Trophoblast cell (in vitro differentiated cells and primary cell): ENCODE results near the gene PRR14.
A peak's percentile ranks its signal among the peaks of the same experiment; 100 is the strongest.
"Not testable (repeated sequence)": the region's sequence is repeated elsewhere in the genome, so short reads cannot be mapped to it uniquely, and the experiment has no call there.

Source experiments
- DNase-seq, 2 donors: peaks; one replicate each; pipeline ENCODE4 v3.0.0-alpha.2; 2016
- H2AFZ ChIP-seq: 2 replicates; pipeline ENCODE4 v1.6.1; 2013; ENCODE audit warnings: low read length, moderate library complexity, mild to moderate bottlenecking; ENCODE audit not compliant: insufficient read depth, poor library complexity
- H2AK5ac ChIP-seq: 2 replicates; pipeline ENCODE4 v1.6.1; 2013; ENCODE audit warnings: mild to moderate bottlenecking, low read length
- H2BK120ac ChIP-seq: 2 replicates; pipeline ENCODE4 v1.6.1; 2013; ENCODE audit warnings: low read length, mild to moderate bottlenecking, moderate library complexity; ENCODE audit not compliant: insufficient read depth, poor library complexity
- H2BK12ac ChIP-seq: 2 replicates; pipeline ENCODE4 v1.6.1; 2013; ENCODE audit warnings: mild to moderate bottlenecking, low read length, moderate library complexity
- H2BK5ac ChIP-seq: 2 replicates; pipeline ENCODE4 v1.6.1; 2013; ENCODE audit warnings: low read length, low read depth, moderate library complexity, mild to moderate bottlenecking; ENCODE audit not compliant: poor library complexity
- H3K14ac ChIP-seq: 2 replicates; pipeline ENCODE4 v1.6.1; 2013; ENCODE audit warnings: mild to moderate bottlenecking, low read length
- H3K18ac ChIP-seq: 2 replicates; pipeline ENCODE4 v1.6.1; 2013; ENCODE audit warnings: mild to moderate bottlenecking, low read length
- H3K23ac ChIP-seq: 2 replicates; pipeline ENCODE4 v1.6.1; 2013; ENCODE audit warnings: low read length
- H3K27ac ChIP-seq: 2 replicates; pipeline ENCODE4 v1.5.1; 2013; ENCODE audit warnings: low read depth, mild to moderate bottlenecking, inconsistent platforms, low read length, moderate library complexity
- H3K27me3 ChIP-seq: 2 replicates; pipeline ENCODE4 v1.6.1; 2013; ENCODE audit warnings: inconsistent platforms, mild to moderate bottlenecking, low read length, moderate library complexity; ENCODE audit not compliant: insufficient read depth
- H3K36me3 ChIP-seq, 2 experiments: 1 replicate in 1 of 2; 2 replicates in 1 of 2; pipeline ENCODE4 v1.6.1; 2013; ENCODE audit warnings: low read length in 2 of 2, mild to moderate bottlenecking in 2 of 2, moderate library complexity in 1 of 2; ENCODE audit not compliant: insufficient read depth in 2 of 2, control insufficient read depth in 1 of 2
- H3K4ac ChIP-seq: 2 replicates; pipeline ENCODE4 v1.6.1; 2013; ENCODE audit warnings: low read depth, mild to moderate bottlenecking, low read length, moderate library complexity
- H3K4me1 ChIP-seq, 2 experiments: 1 replicate in 1 of 2; 2 replicates in 1 of 2; pipeline ENCODE4 v1.6.1; 2013; ENCODE audit warnings: low read length in 2 of 2, mild to moderate bottlenecking in 2 of 2, moderate library complexity in 1 of 2; ENCODE audit not compliant: insufficient read depth in 2 of 2, control insufficient read depth in 1 of 2
- H3K4me2 ChIP-seq: 2 replicates; pipeline ENCODE4 v1.6.1; 2013; ENCODE audit warnings: inconsistent platforms, mild to moderate bottlenecking, low read length, moderate library complexity
- H3K4me3 ChIP-seq: 2 replicates; pipeline ENCODE4 v1.5.1; 2013; ENCODE audit warnings: mild to moderate bottlenecking, low read depth, low read length, inconsistent platforms
- H3K79me1 ChIP-seq: one replicate; pipeline ENCODE4 v1.6.1; 2013; ENCODE audit warnings: low read length
- H3K79me2 ChIP-seq: 2 replicates; pipeline ENCODE4 v1.6.1; 2013; ENCODE audit warnings: low read length, mild to moderate bottlenecking; ENCODE audit not compliant: control insufficient read depth, insufficient read depth, poor library complexity
- H3K9ac ChIP-seq: 2 replicates; pipeline ENCODE4 v1.6.1; 2013; ENCODE audit warnings: mild to moderate bottlenecking, low read length
- H3K9me3 ChIP-seq: 2 replicates; pipeline ENCODE4 v1.6.1; 2013; ENCODE audit warnings: low read depth, mild to moderate bottlenecking, control low read depth, inconsistent platforms, low read length; ENCODE audit not compliant: insufficient read depth
- H4K12ac ChIP-seq: 2 replicates; pipeline ENCODE4 v1.6.1; 2013; ENCODE audit warnings: low read depth, mild to moderate bottlenecking, low read length, moderate library complexity
- H4K8ac ChIP-seq: 2 replicates; pipeline ENCODE4 v1.6.1; 2013; ENCODE audit warnings: low read depth, mild to moderate bottlenecking, low read length, moderate library complexity
- H4K91ac ChIP-seq: one replicate; pipeline ENCODE4 v1.6.1; 2013; ENCODE audit warnings: low read depth, mild to moderate bottlenecking, low read length, moderate library complexity
- WGBS: extraction: QIAGEN DNeasy Blood & Tissue Kit; methylation state at CpG from one replicate; pipeline ENCODE4 v1.1.7; 2013; ENCODE audit warnings: missing lambda C conversion rate; ENCODE audit not compliant: insufficient read length, insufficient coverage; ENCODE audit errors: extremely low coverage; 5-methylcytosine and 5-hydroxymethylcytosine counted together

The PRR14 gene

DNA sequence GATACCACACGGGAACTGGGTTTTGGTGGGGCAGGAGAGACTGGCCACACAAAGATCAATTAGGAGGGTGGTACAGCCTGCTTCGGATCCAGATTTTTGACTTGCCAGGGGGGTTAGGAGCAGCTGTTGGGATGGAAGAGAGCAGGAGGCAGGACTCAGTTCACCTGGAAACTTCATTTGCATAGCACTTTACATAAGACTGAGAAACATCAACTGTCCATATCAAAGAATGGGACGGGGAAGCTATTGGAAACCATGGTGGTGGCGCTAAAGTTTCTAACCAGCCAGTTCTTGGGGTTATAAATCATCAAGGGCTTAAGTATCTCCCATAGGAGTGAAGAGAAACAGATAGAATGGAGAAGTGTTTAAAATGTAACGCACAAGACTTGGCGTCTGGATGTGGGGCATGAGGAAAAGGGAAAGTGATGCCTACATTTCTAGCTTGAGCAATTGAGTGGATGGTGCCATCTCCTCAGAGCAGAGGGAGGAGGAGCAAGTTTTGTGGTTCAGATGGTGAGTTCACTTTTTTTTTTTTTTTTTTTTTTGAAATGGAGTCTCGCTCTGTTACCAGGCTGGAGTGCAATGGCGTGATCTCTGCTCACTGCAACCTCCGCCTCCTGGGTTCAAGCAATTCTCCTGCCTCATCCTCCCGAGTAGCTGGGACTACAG is 41.8 kb downstream of the PRR14 start:
- Histone ChIP-seq H2BK12ac (no peak overlapping the region), H2AK5ac (no peak overlapping the region), H4K8ac (no peak overlapping the region), H3K9ac (no peak overlapping the region), H3K4me3 (no peak overlapping the region), H3K4ac (no peak overlapping the region), H3K4me2 (no peak overlapping the region), H3K14ac (no peak overlapping the region), H2BK5ac (no peak overlapping the region), H3K18ac (no peak overlapping the region), H2AFZ (no peak overlapping the region), H3K23ac (no peak overlapping the region), H2BK120ac (no peak overlapping the region), H3K9me3 (peaks cover 2% of the 10 kb centered on the region), H3K36me3 (no peaks in the 10 kb centered on the region), H4K91ac (no peak overlapping the region), H3K4me1 (peaks cover 0 to 4% of the 10 kb centered on the region in 2 experiments), H3K79me2 (no peaks in the 10 kb centered on the region), H3K27me3 (peaks cover 3% of the 10 kb centered on the region), H3K27ac (no peak overlapping the region), H4K12ac (no peak overlapping the region), H3K79me1 (no peaks in the 10 kb centered on the region)
- no CpG with 5 or more reads among the region's 10 CpGs for WGBS
- DNase-seq, result no peak

DNA sequence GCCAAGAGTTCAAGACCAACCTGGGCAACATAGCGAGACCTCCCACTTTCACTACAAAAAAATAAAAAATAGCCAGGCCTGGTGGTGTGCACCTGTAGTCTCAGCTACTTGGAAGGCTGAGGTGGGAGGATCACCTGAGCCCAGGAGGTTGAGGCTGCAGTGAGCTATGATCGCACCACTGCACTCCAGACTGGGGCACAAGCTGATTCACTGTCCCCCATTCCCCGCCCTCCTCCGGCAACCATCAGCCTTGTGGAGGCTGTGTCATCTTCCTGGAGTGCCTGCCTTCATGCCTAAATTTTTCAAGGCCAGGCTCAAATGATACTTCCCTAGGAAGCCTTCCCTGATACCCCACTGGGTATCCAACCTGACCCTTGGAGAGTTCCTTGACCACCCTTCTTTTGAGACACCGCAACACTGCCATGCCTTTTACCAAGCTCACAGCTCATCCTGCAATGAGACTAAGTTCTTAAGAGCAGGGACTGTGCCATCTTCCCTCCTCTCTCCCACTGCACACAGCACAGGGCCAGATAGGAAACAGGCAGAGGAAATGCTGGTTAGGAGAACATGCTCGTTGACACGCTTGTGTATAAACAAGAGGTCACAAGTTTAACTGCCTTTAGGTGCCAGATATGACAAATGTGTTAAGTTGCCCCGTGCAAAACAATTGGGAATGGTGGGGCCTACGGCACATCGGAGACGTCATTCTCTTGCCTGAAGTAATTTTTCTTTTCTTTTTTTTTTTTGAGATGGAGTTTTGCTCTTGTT is 44.4 kb downstream of the PRR14 start:
- Histone ChIP-seq H3K79me2 (peaks cover 15% of the 10 kb centered on the region), H3K4ac (no peak overlapping the region), H4K8ac (no peak overlapping the region), H3K9me3 (peaks cover 2% of the 10 kb centered on the region), H4K91ac (no peak overlapping the region), H3K14ac (no peak overlapping the region), H2AK5ac (no peak overlapping the region), H2AFZ (no peak overlapping the region), H2BK120ac (no peak overlapping the region), H3K36me3 (no peaks in the 10 kb centered on the region), H3K4me3 (no peak overlapping the region), H3K79me1 (peaks cover 14% of the 10 kb centered on the region), H3K23ac (no peak overlapping the region), H2BK12ac (no peak overlapping the region), H4K12ac (no peak overlapping the region), H3K4me2 (no peak overlapping the region), H3K18ac (no peak overlapping the region), H3K9ac (no peak overlapping the region), H3K4me1 (peaks cover 0 to 6% of the 10 kb centered on the region in 2 experiments), H2BK5ac (no peak overlapping the region), H3K27me3 (no peaks in the 10 kb centered on the region), H3K27ac (no peak overlapping the region)
- DNase-seq, result no peak
- WGBS, result no CpG with 5 or more reads among the region's 11 CpGs

DNA sequence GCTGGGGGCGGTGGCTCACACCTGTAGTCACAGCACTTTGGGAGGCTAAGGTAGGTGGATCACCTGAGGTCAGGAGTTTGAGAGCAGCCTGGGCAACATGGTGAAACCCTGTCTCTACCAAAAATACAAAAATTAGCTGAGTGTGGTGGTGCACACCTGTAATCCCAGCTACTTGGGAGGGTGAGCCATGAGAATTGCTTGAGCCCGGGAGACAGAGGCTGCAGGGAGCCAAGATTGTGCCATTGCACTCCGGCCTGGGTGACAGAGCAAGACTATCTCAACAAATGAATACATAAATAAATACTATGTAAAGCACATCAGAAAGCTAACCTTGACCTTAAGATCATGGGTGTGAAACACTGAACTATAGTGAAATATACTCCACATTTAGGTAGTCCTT is 45.9 kb downstream of the PRR14 start:
- H2BK120ac ChIP-seq, H3K18ac ChIP-seq, H2AK5ac ChIP-seq, H4K8ac ChIP-seq, H4K12ac ChIP-seq, H3K9ac ChIP-seq, H3K27me3 ChIP-seq, H3K4me1 ChIP-seq, DNase-seq, H3K4me3 ChIP-seq, H3K9me3 ChIP-seq, H2BK12ac ChIP-seq, H3K4me2 ChIP-seq, H2AFZ ChIP-seq, H2BK5ac ChIP-seq, H3K14ac ChIP-seq, H3K27ac ChIP-seq, H4K91ac ChIP-seq, H3K4ac ChIP-seq, H3K23ac ChIP-seq: not testable (repeated sequence)
- Histone ChIP-seq H3K79me1 (peaks cover 14% of the 10 kb centered on the region), H3K36me3 (peaks cover 6 to 10% of the 10 kb centered on the region in 2 experiments), H3K79me2 (peaks cover 19% of the 10 kb centered on the region)
- WGBS, result no CpG with 5 or more reads among the region's 3 CpGs

DNA sequence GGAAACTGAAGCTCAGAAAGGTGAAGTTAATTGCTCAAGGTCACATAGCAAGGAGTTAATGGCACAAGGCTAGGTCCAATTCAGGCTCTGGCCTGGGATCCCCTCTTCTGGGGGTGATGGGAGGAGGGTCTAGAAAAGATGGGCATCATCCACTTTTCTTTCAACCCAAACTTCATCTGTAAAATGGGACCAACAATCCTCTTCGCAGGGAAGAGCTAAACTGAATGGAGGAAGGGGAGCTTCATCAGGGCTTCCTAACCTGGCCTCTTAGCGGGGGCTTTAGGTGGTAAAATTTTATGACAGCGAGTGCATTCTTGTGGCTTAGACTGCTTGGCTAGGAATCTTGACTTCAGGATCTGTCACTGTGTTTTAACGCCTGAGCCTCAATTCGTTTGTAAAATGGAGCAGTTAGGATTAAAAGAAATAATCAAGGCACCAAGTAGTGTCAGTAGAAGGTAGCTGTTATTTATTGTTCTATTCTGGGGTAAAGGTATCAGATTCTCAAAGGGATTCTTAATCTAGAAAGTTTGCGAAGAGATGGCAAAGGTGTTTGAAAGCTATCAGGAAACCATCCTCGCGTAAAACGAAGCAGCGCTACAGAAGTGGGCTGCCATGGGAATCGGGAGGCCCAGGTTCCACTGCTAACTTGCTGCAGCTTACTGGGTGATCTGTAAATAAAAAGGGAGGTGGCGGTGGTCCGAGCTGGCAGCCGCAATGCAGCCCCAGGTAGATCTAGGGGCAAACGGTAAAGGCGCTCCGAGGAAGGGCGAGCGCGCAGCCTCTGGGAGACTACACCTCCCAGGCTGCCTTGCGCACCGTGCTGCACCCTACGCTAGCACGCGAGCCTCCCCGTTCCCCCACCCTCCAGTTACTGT is 46.7 kb downstream of the PRR14 start:
- H4K12ac ChIP-seq, result peak overlapping the region; percentile 72
- peak overlapping the region; percentile 70 for H3K9ac ChIP-seq
- no CpG with 5 or more reads among the region's 26 CpGs for WGBS
- H3K4me2 ChIP-seq, result peak overlapping the region; percentile 89
- no peak overlapping the region for H4K91ac ChIP-seq
- no peak overlapping the region for H2BK12ac ChIP-seq
- H4K8ac ChIP-seq, result peak overlapping the region; percentile 74
- no peak overlapping the region for H2BK120ac ChIP-seq
- peaks cover 14% of the 10 kb centered on the region for H3K79me1 ChIP-seq
- peak overlapping the region; percentile 50 for H3K27ac ChIP-seq
- H2AK5ac ChIP-seq, result no peak overlapping the region
- H2AFZ ChIP-seq, result peak overlapping the region; percentile 67
- H3K14ac ChIP-seq, result peak overlapping the region; percentile 34
- H3K79me2 ChIP-seq, result peaks cover 19% of the 10 kb centered on the region
- no peaks in the 10 kb centered on the region for H3K27me3 ChIP-seq
- H3K23ac ChIP-seq, result no peak overlapping the region
- H3K9me3 ChIP-seq, result peaks cover 3% of the 10 kb centered on the region
- no peak for DNase-seq
- peak overlapping the region; percentile 86 for H3K4me3 ChIP-seq
- peak overlapping the region; percentile 47 for H3K18ac ChIP-seq
- H2BK5ac ChIP-seq, result no peak overlapping the region
- peaks cover 11 to 16% of the 10 kb centered on the region in 2 experiments for H3K36me3 ChIP-seq
- no peak overlapping the region for H3K4ac ChIP-seq
- peaks cover 0 to 9% of the 10 kb centered on the region in 2 experiments for H3K4me1 ChIP-seq
